SK-N-MC (cell line): ENCODE measurements around the gene PCDH7.

Source experiments
- EZH2 ChIP-seq: fragments of 200-600 bp; sonication (generic); IDR thresholded peaks from one replicate; pipeline ENCODE4 v1.6.1; 2017; ENCODE audit warnings: antibody characterized with exemption
- POLR2AphosphoS5 ChIP-seq: IDR thresholded peaks from 2 replicates; pipeline ENCODE4 v1.6.1; 2012; ENCODE audit warnings: mild to moderate bottlenecking, low read depth, low read length, borderline replicate concordance

GRCh38 chr4:30765022-30765421, 44.9 kb downstream of the PCDH7 start:
- TF ChIP-seq POLR2AphosphoS5, result no peak
- no peak for TF ChIP-seq EZH2
